ENCODE data around the gene CHL1.

The CHL1 gene

DNA sequence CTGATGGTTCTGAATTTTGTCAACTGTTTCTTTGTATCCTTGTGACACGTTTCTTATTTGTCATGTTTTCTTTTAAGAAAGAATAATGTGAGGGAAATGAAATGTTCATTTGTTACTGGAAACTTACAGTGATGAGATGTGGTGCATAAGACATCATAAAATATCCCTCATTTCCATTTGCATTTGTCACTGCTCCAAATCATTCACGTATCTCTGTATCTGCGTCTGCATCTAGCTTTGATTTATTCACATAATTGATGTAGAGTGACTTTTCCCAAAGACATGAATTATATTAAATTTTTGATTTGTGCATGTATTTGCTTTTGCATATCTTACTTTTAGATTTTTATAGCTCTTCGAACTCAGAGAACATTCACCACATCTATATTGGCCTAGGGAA lies 66.8 kb downstream of the CHL1 start:
- no peak overlapping the region for H3K4me3 ChIP-seq (ENCODE audit: low read length)
- H3K36me3 ChIP-seq (ENCODE audit: insufficient read depth, low read depth, low read length): no peaks in the 10 kb centered on the region
- H3K27ac ChIP-seq (ENCODE audit: low read length): no peak overlapping the region
- no peaks in the 10 kb centered on the region for H3K9me3 ChIP-seq (ENCODE audit: insufficient read depth, low read depth, low read length)
- no peaks in the 10 kb centered on the region for H3K27me3 ChIP-seq (ENCODE audit: insufficient read depth, low read length)
- no peak overlapping the region for H3K9ac ChIP-seq (ENCODE audit: low read depth, low read length)
- peaks cover under 1% of the 10 kb centered on the region; the same call in 1 of the 2 replicates for H3K4me1 ChIP-seq (ENCODE audit: insufficient read depth, low read length)

GRCh38 chr3:264394-265156 lies 68.0 kb downstream of the CHL1 start:
- Histone ChIP-seq H3K9ac (ENCODE audit: low read depth, low read length) (no peak overlapping the region), H3K4me3 (ENCODE audit: low read length) (no peak overlapping the region), H3K4me1 (ENCODE audit: insufficient read depth, low read length) (no peaks in the 10 kb centered on the region), H3K9me3 (ENCODE audit: insufficient read depth, low read depth, low read length) (no peaks in the 10 kb centered on the region), H3K27ac (ENCODE audit: low read length) (no peak overlapping the region), H3K27me3 (ENCODE audit: insufficient read depth, low read length) (no peaks in the 10 kb centered on the region), H3K36me3 (ENCODE audit: insufficient read depth, low read depth, low read length) (no peaks in the 10 kb centered on the region)

DNA sequence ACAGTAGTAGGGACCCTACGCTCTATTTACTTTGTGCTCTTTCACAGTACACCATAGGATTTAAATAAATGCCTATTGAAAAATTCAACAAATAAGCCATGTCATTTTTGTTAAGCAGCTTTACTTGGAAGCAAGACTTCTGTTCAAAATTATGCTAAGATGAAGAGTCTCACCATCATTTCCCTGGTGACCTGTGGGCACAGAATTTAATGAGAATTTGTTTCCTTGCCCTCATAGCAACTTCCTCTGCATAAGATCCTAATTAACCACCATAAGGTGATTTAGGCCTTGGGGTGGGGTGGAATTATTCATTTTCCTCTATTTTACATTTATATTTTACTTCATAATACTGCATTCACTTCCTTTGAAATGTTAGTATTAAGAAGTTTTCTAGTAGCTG lies 70.5 kb downstream of the CHL1 start:
- Histone ChIP-seq H3K27me3 (ENCODE audit: insufficient read depth, low read length) (no peaks in the 10 kb centered on the region), H3K9ac (ENCODE audit: low read depth, low read length) (no peak overlapping the region), H3K4me1 (ENCODE audit: insufficient read depth, low read length) (no peaks in the 10 kb centered on the region), H3K4me3 (ENCODE audit: low read length) (no peak overlapping the region), H3K9me3 (ENCODE audit: insufficient read depth, low read depth, low read length) (no peaks in the 10 kb centered on the region), H3K27ac (ENCODE audit: low read length) (no peak overlapping the region), H3K36me3 (ENCODE audit: insufficient read depth, low read depth, low read length) (no peaks in the 10 kb centered on the region)

DNA sequence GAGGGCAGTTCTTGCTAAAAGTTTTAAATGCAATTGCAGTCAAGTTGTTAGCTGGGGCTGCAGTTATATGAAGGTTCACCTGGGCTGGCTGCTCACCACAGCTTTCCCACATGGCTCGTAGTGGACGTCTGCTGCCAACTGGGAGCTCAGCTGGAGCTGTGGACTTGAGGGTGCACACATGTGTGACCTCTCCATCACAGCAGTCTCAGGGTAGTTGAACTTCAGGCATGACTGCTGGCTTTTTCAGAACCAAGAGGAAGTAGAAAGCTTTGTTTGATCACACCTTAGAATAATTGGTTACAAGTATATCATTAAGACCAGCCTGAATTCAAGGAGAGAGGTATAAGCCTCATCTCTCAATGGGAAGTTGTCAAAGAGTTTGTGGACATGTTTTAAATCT lies 74.1 kb downstream of the CHL1 start:
- H3K27me3 ChIP-seq (ENCODE audit: insufficient read depth, low read length): no peaks in the 10 kb centered on the region
- no peak overlapping the region for H3K4me3 ChIP-seq (ENCODE audit: low read length)
- H3K36me3 ChIP-seq (ENCODE audit: insufficient read depth, low read depth, low read length): no peaks in the 10 kb centered on the region
- H3K9me3 ChIP-seq (ENCODE audit: insufficient read depth, low read depth, low read length): no peaks in the 10 kb centered on the region
- H3K9ac ChIP-seq (ENCODE audit: low read depth, low read length): no peak overlapping the region
- no peaks in the 10 kb centered on the region for H3K4me1 ChIP-seq (ENCODE audit: insufficient read depth, low read length)
- H3K27ac ChIP-seq (ENCODE audit: low read length): no peak overlapping the region

DNA sequence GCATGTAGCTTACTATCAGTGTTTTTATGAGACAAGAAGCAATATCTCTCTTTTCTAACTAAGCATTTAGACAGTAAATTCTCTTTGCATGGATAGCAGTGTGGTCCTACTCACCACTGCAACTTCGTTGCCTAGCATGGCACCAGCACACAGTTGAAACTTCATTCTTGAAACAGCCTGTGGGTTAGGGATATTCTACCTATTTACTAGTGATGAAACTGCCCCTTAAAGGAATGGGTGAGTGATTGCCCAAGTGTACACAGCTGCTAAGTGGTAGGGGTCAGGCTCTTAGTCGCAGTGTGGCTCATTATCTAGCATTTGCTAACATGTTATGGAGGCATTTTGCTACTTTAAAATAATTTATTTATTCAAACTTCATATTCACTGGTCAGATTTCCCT lies 78.4 kb downstream of the CHL1 start:
- H3K9me3 ChIP-seq (ENCODE audit: insufficient read depth, low read depth, low read length): no peaks in the 10 kb centered on the region
- H3K27me3 ChIP-seq (ENCODE audit: insufficient read depth, low read length): no peaks in the 10 kb centered on the region
- H3K4me1 ChIP-seq (ENCODE audit: insufficient read depth, low read length): no peaks in the 10 kb centered on the region
- H3K9ac ChIP-seq (ENCODE audit: low read depth, low read length): no peak overlapping the region
- H3K36me3 ChIP-seq (ENCODE audit: insufficient read depth, low read depth, low read length): no peaks in the 10 kb centered on the region
- H3K4me3 ChIP-seq (ENCODE audit: low read length): no peak overlapping the region
- H3K27ac ChIP-seq (ENCODE audit: low read length): no peak overlapping the region

GRCh38 chr3:277873-278272 lies 81.3 kb downstream of the CHL1 start:
- H3K9me3 ChIP-seq (ENCODE audit: insufficient read depth, low read depth, low read length): no peaks in the 10 kb centered on the region
- no peak overlapping the region for H3K4me3 ChIP-seq (ENCODE audit: low read length)
- no peaks in the 10 kb centered on the region for H3K27me3 ChIP-seq (ENCODE audit: insufficient read depth, low read length)
- no peaks in the 10 kb centered on the region for H3K4me1 ChIP-seq (ENCODE audit: insufficient read depth, low read length)
- no peaks in the 10 kb centered on the region for H3K36me3 ChIP-seq (ENCODE audit: insufficient read depth, low read depth, low read length)
- no peak overlapping the region for H3K9ac ChIP-seq (ENCODE audit: low read depth, low read length)
- H3K27ac ChIP-seq (ENCODE audit: low read length): no peak overlapping the region

DNA sequence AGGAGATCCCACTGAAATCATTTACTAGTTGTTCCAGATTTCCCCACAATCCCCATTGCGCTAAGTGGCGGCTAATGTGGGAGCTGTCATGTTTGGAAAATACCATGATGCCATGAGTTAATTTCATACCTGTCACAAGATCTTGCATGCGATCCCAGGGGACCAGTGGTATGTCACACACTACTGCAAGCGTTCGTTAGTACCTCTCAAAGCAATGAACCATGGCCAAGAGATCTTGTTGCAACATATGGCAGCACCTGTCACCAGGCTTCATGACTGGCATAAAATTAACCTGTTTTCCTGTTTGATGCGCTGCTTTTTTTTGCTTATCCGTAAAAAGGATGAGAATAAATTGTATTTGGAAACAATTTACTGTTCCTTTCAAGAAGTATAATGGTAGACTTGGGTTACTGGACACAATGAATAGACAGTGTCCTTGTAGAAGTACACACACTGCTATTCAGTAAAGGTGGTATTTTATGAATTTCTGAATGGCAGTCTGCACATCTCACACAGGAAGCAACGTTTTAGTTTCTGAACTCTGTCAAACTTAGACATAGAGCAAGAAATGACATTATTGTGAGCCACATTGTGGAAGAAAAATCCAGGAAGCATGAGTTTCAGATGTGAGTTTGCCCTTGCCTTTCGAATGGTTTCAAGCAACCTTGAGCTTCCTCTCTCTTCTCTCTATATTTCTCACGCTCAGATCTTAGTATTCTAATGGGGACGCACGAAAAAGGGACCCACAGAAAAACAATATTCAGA lies 81.9 kb downstream of the CHL1 start:
- Histone ChIP-seq H3K9me3 (ENCODE audit: insufficient read depth, low read depth, low read length) (no peaks in the 10 kb centered on the region), H3K27me3 (ENCODE audit: insufficient read depth, low read length) (no peaks in the 10 kb centered on the region), H3K27ac (ENCODE audit: low read length) (no peak overlapping the region), H3K36me3 (ENCODE audit: insufficient read depth, low read depth, low read length) (no peaks in the 10 kb centered on the region), H3K9ac (ENCODE audit: low read depth, low read length) (no peak overlapping the region), H3K4me3 (ENCODE audit: low read length) (no peak overlapping the region), H3K4me1 (ENCODE audit: insufficient read depth, low read length) (no peaks in the 10 kb centered on the region)

DNA sequence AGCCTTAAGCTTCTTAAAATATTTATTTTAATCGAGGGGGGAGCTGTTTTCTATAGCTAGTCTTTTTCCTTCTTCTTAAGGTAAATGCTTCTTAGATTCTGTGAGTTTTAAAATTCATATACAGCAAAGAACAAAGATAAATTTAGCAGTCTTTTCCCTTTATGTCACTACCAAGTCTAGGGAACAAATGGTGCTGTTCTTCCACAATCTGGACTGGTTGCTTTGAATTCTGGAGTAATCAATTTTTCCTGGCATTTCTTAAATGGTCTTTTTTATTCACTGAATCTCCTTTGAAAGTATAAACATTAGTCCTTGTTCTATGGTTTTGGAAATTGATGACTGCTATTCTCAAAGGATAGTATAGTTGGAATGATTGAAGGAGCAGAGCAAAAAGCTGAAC lies 82.8 kb downstream of the CHL1 start:
- Histone ChIP-seq H3K4me1 (ENCODE audit: insufficient read depth, low read length) (no peaks in the 10 kb centered on the region), H3K36me3 (ENCODE audit: insufficient read depth, low read depth, low read length) (no peaks in the 10 kb centered on the region), H3K9ac (ENCODE audit: low read depth, low read length) (no peak overlapping the region), H3K27me3 (ENCODE audit: insufficient read depth, low read length) (no peaks in the 10 kb centered on the region), H3K9me3 (ENCODE audit: insufficient read depth, low read depth, low read length) (no peaks in the 10 kb centered on the region), H3K27ac (ENCODE audit: low read length) (no peak overlapping the region), H3K4me3 (ENCODE audit: low read length) (no peak overlapping the region)

GRCh38 chr3:280681-281080 lies 84.1 kb downstream of the CHL1 start:
- Histone ChIP-seq H3K9ac (ENCODE audit: low read depth, low read length) (no peak overlapping the region), H3K4me3 (ENCODE audit: low read length) (no peak overlapping the region), H3K27ac (ENCODE audit: low read length) (no peak overlapping the region), H3K9me3 (ENCODE audit: insufficient read depth, low read depth, low read length) (no peaks in the 10 kb centered on the region), H3K4me1 (ENCODE audit: insufficient read depth, low read length) (no peaks in the 10 kb centered on the region), H3K27me3 (ENCODE audit: insufficient read depth, low read length) (no peaks in the 10 kb centered on the region), H3K36me3 (ENCODE audit: insufficient read depth, low read depth, low read length) (no peaks in the 10 kb centered on the region)

DNA sequence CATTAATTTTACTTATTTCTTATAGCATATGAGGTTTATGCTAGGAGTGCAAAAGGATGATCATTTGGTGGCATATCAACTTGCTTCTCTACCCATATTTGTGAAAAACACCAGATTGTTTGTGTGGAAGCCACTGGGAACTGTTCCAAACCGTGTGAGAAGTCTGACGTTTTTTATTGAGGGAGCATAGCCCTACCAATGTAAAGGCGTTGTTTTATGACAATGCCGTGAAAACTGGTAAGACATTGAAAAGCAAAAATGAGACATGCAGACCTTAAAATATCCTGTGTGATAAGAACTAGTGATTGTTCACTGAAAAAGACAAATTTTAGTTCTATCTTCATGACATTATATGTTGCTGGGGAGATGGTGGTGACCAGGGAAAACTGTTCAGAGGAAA lies 87.8 kb downstream of the CHL1 start:
- Histone ChIP-seq H3K27me3 (ENCODE audit: insufficient read depth, low read length) (no peaks in the 10 kb centered on the region), H3K36me3 (ENCODE audit: insufficient read depth, low read depth, low read length) (no peaks in the 10 kb centered on the region), H3K4me3 (ENCODE audit: low read length) (no peak overlapping the region), H3K4me1 (ENCODE audit: insufficient read depth, low read length) (no peaks in the 10 kb centered on the region), H3K9ac (ENCODE audit: low read depth, low read length) (no peak overlapping the region), H3K27ac (ENCODE audit: low read length) (no peak overlapping the region), H3K9me3 (ENCODE audit: insufficient read depth, low read depth, low read length) (no peaks in the 10 kb centered on the region)

DNA sequence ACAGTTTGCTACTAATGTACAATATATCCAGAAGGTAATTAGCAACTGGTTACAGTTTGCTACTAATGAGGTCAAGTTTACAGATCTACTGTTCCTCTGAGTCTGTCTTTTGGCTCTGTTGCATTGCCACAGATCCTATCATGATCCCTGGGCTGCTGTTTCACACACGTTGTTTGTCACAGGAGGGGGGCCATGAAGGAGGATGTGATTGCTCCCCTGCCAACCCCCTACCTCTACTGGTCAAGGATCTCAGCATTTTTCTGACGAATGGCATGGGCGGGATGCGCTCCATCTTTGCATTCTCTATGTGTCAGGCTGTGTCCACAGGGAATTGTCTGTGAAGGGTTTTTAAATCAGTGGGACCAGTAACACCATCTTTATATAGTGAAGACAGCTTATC lies 91.9 kb downstream of the CHL1 start:
- no peaks in the 10 kb centered on the region for H3K27me3 ChIP-seq (ENCODE audit: insufficient read depth, low read length)
- no peak overlapping the region for H3K4me3 ChIP-seq (ENCODE audit: low read length)
- no peaks in the 10 kb centered on the region for H3K4me1 ChIP-seq (ENCODE audit: insufficient read depth, low read length)
- no peaks in the 10 kb centered on the region for H3K36me3 ChIP-seq (ENCODE audit: insufficient read depth, low read depth, low read length)
- no peak overlapping the region for H3K9ac ChIP-seq (ENCODE audit: low read depth, low read length)
- H3K27ac ChIP-seq (ENCODE audit: low read length): no peak overlapping the region
- H3K9me3 ChIP-seq (ENCODE audit: insufficient read depth, low read depth, low read length): no peaks in the 10 kb centered on the region

DNA sequence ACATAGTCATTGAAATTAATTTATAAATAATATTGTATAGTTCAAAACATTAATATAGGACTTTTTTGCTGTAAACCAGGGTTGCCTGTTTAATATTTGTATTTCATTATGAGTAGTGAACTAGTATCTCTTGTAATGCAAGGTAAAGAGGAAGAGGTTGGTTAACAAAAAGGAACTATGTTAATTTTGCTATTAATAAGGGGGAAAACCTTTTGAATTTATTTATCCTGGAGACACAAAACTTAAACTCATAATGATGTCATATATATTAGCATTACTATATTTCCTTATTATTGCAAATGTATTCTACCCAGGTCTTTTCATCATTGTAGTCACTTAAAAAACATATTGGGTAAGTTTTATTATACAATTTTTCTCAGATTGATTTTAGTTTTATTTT lies 94.5 kb downstream of the CHL1 start:
- no peaks in the 10 kb centered on the region for H3K27me3 ChIP-seq (ENCODE audit: insufficient read depth, low read length)
- no peaks in the 10 kb centered on the region for H3K4me1 ChIP-seq (ENCODE audit: insufficient read depth, low read length)
- no peaks in the 10 kb centered on the region for H3K36me3 ChIP-seq (ENCODE audit: insufficient read depth, low read depth, low read length)
- H3K9me3 ChIP-seq (ENCODE audit: insufficient read depth, low read depth, low read length): no peaks in the 10 kb centered on the region
- H3K9ac ChIP-seq (ENCODE audit: low read depth, low read length): no peak overlapping the region
- H3K4me3 ChIP-seq (ENCODE audit: low read length): no peak overlapping the region
- no peak overlapping the region for H3K27ac ChIP-seq (ENCODE audit: low read length)

Measured in iPS-20b (cell line).